Ishikawa (cell line): ENCODE data around the gene GPR55.

Experiments
- CEBPB ChIP-seq: IDR thresholded peaks from 2 replicates; pipeline ENCODE4 v1.6.1; 2012
- CREB1 ChIP-seq: IDR thresholded peaks from 2 replicates; pipeline ENCODE4 v1.6.1; 2012; ENCODE audit warnings: low read depth
- EGR1 ChIP-seq: IDR thresholded peaks from 2 replicates; pipeline ENCODE4 v1.6.1; 2012
- FOXM1 ChIP-seq: IDR thresholded peaks from 2 replicates; pipeline ENCODE4 v1.6.1; 2012; ENCODE audit warnings: low read depth, borderline replicate concordance
- TEAD4 ChIP-seq: IDR thresholded peaks from 2 replicates; pipeline ENCODE4 v1.6.1; 2012
- USF1 ChIP-seq: IDR thresholded peaks from 2 replicates; pipeline ENCODE4 v1.6.1; 2012
- ZBTB7A ChIP-seq: IDR thresholded peaks from 2 replicates; pipeline ENCODE4 v1.6.1; 2012; ENCODE audit warnings: low read depth
- TF ChIP-seq, protein P1 (sequence below): IDR thresholded peaks from 2 replicates; pipeline ENCODE4 v1.6.1; 2012; ENCODE audit warnings: low read depth, mild to moderate bottlenecking

GRCh38 chr2:230942920-230943896 is 18.2 kb upstream of the GPR55 start:
- TF ChIP-seq TEAD4 (no peak), CEBPB (no peak), FOXM1 (no peak), ZBTB7A (no peak), EGR1 (no peak), CREB1 (no peak), USF1 (no peak)
- TF ChIP-seq, protein P1, sequence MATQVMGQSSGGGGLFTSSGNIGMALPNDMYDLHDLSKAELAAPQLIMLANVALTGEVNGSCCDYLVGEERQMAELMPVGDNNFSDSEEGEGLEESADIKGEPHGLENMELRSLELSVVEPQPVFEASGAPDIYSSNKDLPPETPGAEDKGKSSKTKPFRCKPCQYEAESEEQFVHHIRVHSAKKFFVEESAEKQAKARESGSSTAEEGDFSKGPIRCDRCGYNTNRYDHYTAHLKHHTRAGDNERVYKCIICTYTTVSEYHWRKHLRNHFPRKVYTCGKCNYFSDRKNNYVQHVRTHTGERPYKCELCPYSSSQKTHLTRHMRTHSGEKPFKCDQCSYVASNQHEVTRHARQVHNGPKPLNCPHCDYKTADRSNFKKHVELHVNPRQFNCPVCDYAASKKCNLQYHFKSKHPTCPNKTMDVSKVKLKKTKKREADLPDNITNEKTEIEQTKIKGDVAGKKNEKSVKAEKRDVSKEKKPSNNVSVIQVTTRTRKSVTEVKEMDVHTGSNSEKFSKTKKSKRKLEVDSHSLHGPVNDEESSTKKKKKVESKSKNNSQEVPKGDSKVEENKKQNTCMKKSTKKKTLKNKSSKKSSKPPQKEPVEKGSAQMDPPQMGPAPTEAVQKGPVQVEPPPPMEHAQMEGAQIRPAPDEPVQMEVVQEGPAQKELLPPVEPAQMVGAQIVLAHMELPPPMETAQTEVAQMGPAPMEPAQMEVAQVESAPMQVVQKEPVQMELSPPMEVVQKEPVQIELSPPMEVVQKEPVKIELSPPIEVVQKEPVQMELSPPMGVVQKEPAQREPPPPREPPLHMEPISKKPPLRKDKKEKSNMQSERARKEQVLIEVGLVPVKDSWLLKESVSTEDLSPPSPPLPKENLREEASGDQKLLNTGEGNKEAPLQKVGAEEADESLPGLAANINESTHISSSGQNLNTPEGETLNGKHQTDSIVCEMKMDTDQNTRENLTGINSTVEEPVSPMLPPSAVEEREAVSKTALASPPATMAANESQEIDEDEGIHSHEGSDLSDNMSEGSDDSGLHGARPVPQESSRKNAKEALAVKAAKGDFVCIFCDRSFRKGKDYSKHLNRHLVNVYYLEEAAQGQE, result no peak
